Smooth muscle cell of the brain vasculature (primary cell): ENCODE measurements around the gene MRPL34.

ENCODE experiments used
- DNase-seq: peaks from one replicate; pipeline ENCODE4 v3.0.0-alpha.2; 2012; ENCODE audit warnings: low read depth, low spot score

Gene MRPL34

DNA sequence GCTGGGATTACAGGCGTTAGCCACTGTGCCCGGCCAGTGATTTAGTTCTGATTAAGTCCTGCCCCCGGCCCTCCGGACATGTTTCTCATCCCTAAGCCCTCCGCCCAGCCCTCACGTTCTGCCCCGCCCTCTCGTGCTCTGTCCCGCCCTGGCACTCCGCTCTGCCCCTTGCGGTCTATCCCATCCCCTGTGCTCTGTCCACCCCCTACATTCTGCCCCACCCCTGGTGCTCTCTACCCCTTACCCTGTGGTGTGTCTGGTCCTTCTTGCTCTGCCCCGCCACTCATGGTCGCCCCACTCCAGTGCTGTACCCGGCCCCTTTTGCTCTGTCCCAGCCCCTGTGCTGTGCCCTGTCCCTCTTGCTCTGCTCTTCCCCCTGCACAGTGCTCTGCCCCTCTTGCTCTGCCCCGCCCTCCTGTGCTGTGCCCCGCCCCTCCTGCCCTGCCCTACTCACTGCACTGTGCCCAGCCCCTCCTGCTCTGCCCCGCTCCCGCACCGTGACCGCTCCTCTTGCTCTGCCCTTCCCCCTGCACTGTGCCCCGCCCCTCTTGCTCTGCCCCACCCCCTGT, 34.7 kb downstream of the MRPL34 start:
- DNase-seq: no peak

DNA sequence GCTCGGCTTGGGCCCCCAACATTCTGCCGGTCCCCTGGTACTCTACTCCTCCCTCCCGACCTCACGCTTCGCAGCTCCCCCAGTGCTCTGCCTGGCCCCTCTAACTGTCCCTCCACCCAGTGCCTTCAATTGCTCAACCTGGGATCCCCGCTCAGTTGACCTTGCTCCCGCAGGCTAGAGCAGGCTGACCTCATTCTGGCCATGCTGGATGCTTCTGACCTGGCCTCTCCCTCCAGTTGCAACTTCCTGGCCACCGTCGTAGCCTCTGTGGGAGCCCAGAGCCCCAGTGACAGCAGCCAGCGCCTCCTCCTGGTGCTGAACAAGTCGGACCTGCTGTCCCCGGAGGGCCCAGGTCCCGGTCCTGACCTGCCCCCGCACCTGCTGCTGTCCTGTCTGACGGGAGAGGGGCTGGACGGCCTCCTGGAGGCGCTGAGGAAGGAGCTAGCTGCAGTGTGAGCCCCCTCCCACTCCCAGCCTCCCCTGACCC, 35.2 kb downstream of the MRPL34 start:
- no peak for DNase-seq

GRCh38 chr19:17341386-17341785, 35.7 kb downstream of the MRPL34 start:
- no peak for DNase-seq

DNA sequence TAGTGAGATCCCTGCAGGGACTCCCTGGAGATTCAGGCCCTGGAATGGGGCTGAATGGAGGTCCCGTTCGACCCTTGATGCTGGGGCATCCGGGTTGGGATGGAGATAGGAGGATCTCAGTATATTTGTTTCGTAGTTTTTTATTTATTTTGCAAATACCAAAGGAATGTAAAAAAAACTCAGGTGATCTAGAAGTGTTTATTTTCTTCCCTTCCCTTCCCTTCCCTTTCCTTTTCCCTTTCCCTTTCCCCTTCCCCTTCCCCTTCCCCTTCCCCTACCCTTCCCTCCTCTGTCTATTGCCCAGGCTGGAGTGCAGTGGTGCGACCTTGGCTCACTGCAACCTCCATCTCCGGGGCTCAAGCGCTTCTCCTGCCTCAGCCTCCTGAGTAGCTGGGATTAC, 36.2 kb downstream of the MRPL34 start:
- DNase-seq: no peak

- no peak for DNase-seq
Observed at GRCh38 chr19:17346109-17346671, 40.5 kb downstream of the MRPL34 start.

- no peak for DNase-seq
Observed at GRCh38 chr19:17347361-17347760, 41.7 kb downstream of the MRPL34 start.

GRCh38 chr19:17347877-17348276, 42.2 kb downstream of the MRPL34 start:
- DNase-seq: no peak

DNA sequence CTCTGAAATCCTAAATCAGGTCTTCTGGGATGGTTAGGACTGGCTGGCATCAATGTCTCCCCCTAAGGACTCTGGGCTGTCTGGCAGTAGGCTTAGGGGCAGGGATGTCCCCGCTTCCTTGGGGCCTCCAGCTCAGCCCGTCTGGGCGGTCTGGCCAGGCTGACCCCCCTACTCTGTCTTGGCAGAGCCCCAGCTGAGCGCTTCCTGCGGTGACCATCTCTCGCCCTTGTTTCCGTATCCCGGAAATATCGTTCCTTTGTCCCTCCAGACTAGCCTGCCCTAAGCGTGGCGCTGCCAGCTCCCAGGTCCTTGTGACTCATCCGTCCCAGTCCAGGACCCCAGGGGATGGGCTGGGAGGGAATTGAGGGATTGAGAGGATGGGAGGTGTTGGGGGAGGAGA, 43.0 kb downstream of the MRPL34 start:
- DNase-seq: peak; percentile 56

GRCh38 chr19:17351815-17352435, 46.3 kb downstream of the MRPL34 start:
- DNase-seq: no peak

DNA sequence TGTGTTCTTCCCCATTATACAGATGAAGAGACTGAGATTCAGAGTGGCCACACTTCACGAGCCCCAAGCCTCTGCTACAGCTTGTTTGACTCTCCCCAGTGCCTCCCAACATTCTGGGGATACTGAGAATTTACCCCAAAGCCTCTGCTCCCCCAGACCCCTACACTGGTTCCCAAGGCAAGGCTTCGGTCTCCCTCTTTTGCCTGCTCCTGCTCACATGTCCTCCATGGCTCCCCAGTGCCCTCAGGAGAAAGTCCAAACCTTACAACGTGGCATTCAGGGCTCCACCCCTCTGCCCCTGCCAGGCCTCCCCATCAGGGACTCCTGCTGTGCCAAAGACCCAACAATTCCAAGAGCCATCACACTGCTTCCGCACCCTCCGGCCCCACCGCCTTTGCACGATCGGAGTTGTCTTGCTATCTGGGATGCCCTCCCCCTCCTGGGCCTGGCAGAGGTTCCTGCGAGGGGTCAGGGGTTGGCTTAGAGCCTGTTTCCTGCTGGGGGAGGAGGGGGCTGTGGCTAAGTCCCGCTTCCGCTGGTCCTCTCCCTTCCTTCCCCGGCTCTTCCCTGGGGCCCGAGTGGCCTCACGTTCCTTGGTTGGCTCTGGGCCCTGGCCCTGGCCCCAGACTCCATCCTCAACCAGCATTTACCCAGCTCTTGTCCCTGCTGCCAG, 47.1 kb downstream of the MRPL34 start:
- DNase-seq: no peak

GRCh38 chr19:17353386-17353785, 47.7 kb downstream of the MRPL34 start:
- DNase-seq: no peak
